ENCODE data around the gene ZNF804B. TPM values are rescaled to one million over a fixed set of nuclear protein-coding genes. Genes with fewer than 3 reads are reported as not detected.

Gene ZNF804B
- total RNA-seq, 6 donors from 2014 or later = not detected

DNA sequence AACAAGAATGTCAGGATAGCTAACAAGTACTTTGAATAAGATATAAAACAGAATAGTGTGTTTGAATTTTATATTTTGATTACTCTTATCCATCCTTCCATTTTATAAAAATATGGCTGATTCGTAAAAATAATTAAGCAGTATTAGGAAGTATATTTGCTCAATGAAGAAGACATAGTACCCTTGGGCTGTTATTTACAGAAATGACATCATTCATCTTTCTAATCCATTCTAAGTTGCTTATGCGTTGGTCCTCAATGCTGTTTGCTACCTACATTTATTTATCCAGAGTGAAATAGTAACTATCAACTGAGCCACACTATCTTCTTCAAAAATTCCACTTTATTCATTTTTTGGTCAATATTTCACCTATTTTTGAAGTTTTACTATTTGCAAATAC is 2.1 kb upstream of the ZNF804B start:
- H3K4me1 ChIP-seq = peaks cover 9 to 17% (median 11%) of the 10 kb centered on the region in 4 donors
- H3K36me3 ChIP-seq = no peaks in the 10 kb centered on the region
- no peak overlapping the region for H3K4me3 ChIP-seq
- no peak for TF ChIP-seq EP300 (IDR thresholded peaks at IDR 0.05)
- no peak for TF ChIP-seq POLR2AphosphoS5 (IDR thresholded peaks at IDR 0.05)
- TF ChIP-seq POLR2A (IDR thresholded peaks at IDR 0.05) = no peak
- TF ChIP-seq, protein P1, sequence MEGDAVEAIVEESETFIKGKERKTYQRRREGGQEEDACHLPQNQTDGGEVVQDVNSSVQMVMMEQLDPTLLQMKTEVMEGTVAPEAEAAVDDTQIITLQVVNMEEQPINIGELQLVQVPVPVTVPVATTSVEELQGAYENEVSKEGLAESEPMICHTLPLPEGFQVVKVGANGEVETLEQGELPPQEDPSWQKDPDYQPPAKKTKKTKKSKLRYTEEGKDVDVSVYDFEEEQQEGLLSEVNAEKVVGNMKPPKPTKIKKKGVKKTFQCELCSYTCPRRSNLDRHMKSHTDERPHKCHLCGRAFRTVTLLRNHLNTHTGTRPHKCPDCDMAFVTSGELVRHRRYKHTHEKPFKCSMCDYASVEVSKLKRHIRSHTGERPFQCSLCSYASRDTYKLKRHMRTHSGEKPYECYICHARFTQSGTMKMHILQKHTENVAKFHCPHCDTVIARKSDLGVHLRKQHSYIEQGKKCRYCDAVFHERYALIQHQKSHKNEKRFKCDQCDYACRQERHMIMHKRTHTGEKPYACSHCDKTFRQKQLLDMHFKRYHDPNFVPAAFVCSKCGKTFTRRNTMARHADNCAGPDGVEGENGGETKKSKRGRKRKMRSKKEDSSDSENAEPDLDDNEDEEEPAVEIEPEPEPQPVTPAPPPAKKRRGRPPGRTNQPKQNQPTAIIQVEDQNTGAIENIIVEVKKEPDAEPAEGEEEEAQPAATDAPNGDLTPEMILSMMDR (IDR thresholded peaks at IDR 0.05) = no peak
- peaks cover 0 to 17% (median 9%) of the 10 kb centered on the region in 4 donors for H3K27me3 ChIP-seq
- H3K9me3 ChIP-seq = no peaks in the 10 kb centered on the region
- no peak overlapping the region for H3K27ac ChIP-seq
- no peak for DNase-seq
- WGBS, 2 donors = 75 to 80% methylated on average over 2 of the region's 2 CpGs
- no peak for ATAC-seq (ENCODE audit: low FRiP score in 2 of 2)

GRCh38 chr7:88758381-88759229 is 895 bp upstream of the ZNF804B start:
- Histone ChIP-seq H3K27me3 (peaks cover 0 to 17% (median 9%) of the 10 kb centered on the region in 4 donors), H3K9me3 (no peaks in the 10 kb centered on the region), H3K36me3 (no peaks in the 10 kb centered on the region), H3K4me1 (peaks cover 9 to 17% (median 11%) of the 10 kb centered on the region in 4 donors), H3K27ac (no peak overlapping the region), H3K4me3 (peak overlapping the region in 3 of 4 donors; percentile 4 to 26 (median 21))
- 6 to 7% methylated on average over 31 to 33 of the region's 33 CpGs for WGBS, 2 donors
- TF ChIP-seq POLR2A (IDR thresholded peaks at IDR 0.05) = no peak
- no peak for TF ChIP-seq EP300 (IDR thresholded peaks at IDR 0.05)
- TF ChIP-seq, protein P1 (IDR thresholded peaks at IDR 0.05) = no peak
- no peak for TF ChIP-seq POLR2AphosphoS5 (IDR thresholded peaks at IDR 0.05)
- ATAC-seq (ENCODE audit: low FRiP score in 2 of 2) (peak in 1 of 2 donors; percentile 45), DNase-seq (no peak)

DNA sequence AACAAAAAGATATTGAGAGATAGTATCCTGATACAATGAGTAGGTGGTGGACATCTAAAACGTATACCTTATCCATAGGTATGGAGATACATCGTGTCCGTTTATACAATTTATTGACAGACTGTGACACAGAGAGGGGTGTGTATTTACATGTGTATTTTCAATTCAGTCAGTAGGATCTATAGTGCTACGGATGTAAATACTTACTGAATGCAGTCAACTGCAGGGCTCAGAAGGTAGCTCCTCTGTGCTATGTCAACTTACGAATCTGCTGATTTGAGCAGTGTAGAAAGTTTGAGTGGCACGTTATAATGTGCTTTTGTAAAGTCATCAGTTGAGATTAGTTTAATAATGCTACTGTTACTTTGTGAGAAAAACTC is 626 bp downstream of the ZNF804B start:
- ATAC-seq (ENCODE audit: low FRiP score in 2 of 2) (no peak), DNase-seq (no peak)
- TF ChIP-seq EP300 (IDR thresholded peaks at IDR 0.05) (no peak), POLR2A (IDR thresholded peaks at IDR 0.05) (no peak), POLR2AphosphoS5 (IDR thresholded peaks at IDR 0.05) (no peak)
- TF ChIP-seq, protein P1 (IDR thresholded peaks at IDR 0.05) = no peak
- Histone ChIP-seq H3K9me3 (no peaks in the 10 kb centered on the region), H3K4me1 (peaks cover 9 to 17% (median 11%) of the 10 kb centered on the region in 4 donors), H3K27me3 (peaks cover 0 to 17% (median 9%) of the 10 kb centered on the region in 4 donors), H3K4me3 (no peak overlapping the region), H3K27ac (no peak overlapping the region), H3K36me3 (no peaks in the 10 kb centered on the region)
- 25 to 32% methylated on average over 6 of the region's 6 CpGs for WGBS, 2 donors

- Histone ChIP-seq H3K27ac (no peak overlapping the region), H3K4me3 (no peak overlapping the region), H3K27me3 (peaks cover 0 to 17% (median 9%) of the 10 kb centered on the region in 4 donors), H3K36me3 (no peaks in the 10 kb centered on the region), H3K9me3 (no peaks in the 10 kb centered on the region), H3K4me1 (peaks cover 9 to 17% (median 11%) of the 10 kb centered on the region in 4 donors)
- TF ChIP-seq POLR2AphosphoS5 (IDR thresholded peaks at IDR 0.05) = no peak
- TF ChIP-seq, protein P1 (IDR thresholded peaks at IDR 0.05) = no peak
- no peak for TF ChIP-seq EP300 (IDR thresholded peaks at IDR 0.05)
- no peak for TF ChIP-seq POLR2A (IDR thresholded peaks at IDR 0.05)
- ATAC-seq (ENCODE audit: low FRiP score in 2 of 2) = no peak
- no peak for DNase-seq
- WGBS, 2 donors = 52 to 58% methylated on average over 1 of the region's 1 CpG
Observed at GRCh38 chr7:88761779-88762178, 2.3 kb downstream of the ZNF804B start.
